MM.1S (cell line): ENCODE results near the gene KRTAP4-8.
"Not testable (repeated sequence)": the region's sequence is repeated elsewhere in the genome, so short reads cannot be mapped to it uniquely, and the experiment has no call there.

Experiments
- DNase-seq: peaks from one replicate; pipeline ENCODE4 v3.0.0-alpha.2; 2015
- H2AFZ ChIP-seq: fragments of 300-600 bp; sonication (generic); 2 replicates; pipeline ENCODE4 v1.6.0; 2016; ENCODE audit warnings: antibody characterized with exemption, low read length
- H3F3A ChIP-seq: fragments of 300-600 bp; sonication (generic); 2 replicates; pipeline ENCODE4 v1.6.1; 2016; ENCODE audit warnings: mild to moderate bottlenecking, antibody characterized with exemption, low read length, moderate library complexity, mixed read lengths; ENCODE audit not compliant: insufficient read depth
- H3K27ac ChIP-seq: fragments of 300-600 bp; sonication (generic); 2 replicates; pipeline ENCODE4 v1.5.1; 2016; ENCODE audit warnings: mild to moderate bottlenecking, low read length
- H3K27me3 ChIP-seq: fragments of 300-600 bp; sonication (generic); replicated peaks from 2 replicates; pipeline ENCODE4 v1.6.0; 2016; ENCODE audit warnings: low read length; ENCODE audit not compliant: insufficient read depth
- H3K36me3 ChIP-seq: fragments of 300-600 bp; sonication (generic); replicated peaks from 2 replicates; pipeline ENCODE4 v1.6.1; 2016; ENCODE audit warnings: mild to moderate bottlenecking, low read length, mixed read lengths; ENCODE audit not compliant: insufficient read depth
- H3K4me1 ChIP-seq: fragments of 300-600 bp; sonication (generic); 2 replicates; pipeline ENCODE4 v1.6.1; 2016; ENCODE audit warnings: low read length, mixed read lengths
- H3K4me2 ChIP-seq: fragments of 300-600 bp; sonication (generic); 2 replicates; pipeline ENCODE4 v1.6.0; 2016; ENCODE audit warnings: low read depth, low read length
- H3K4me3 ChIP-seq: fragments of 300-600 bp; sonication (generic); 2 replicates; pipeline ENCODE4 v1.5.1; 2016; ENCODE audit warnings: low read length, mixed read lengths
- H3K79me2 ChIP-seq: fragments of 300-600 bp; sonication (generic); 2 replicates; pipeline ENCODE4 v1.6.1; 2016; ENCODE audit warnings: mixed run types, low read length, mixed read lengths
- H3K9ac ChIP-seq: fragments of 300-600 bp; sonication (generic); 2 replicates; pipeline ENCODE4 v1.6.1; 2016; ENCODE audit warnings: low read length, mixed read lengths
- H3K9me2 ChIP-seq: fragments of 300-600 bp; sonication (generic); replicated peaks from 2 replicates; pipeline ENCODE4 v1.6.1; 2016; ENCODE audit warnings: mild to moderate bottlenecking, low read length, mixed read lengths; ENCODE audit not compliant: insufficient read depth
- H3K9me3 ChIP-seq: fragments of 300-600 bp; sonication (generic); replicated peaks from 2 replicates; pipeline ENCODE4 v1.6.1; 2016; ENCODE audit warnings: mild to moderate bottlenecking, low read length, mixed read lengths; ENCODE audit not compliant: insufficient read depth
- H4K20me1 ChIP-seq: fragments of 300-600 bp; sonication (generic); 2 replicates; pipeline ENCODE4 v1.6.1; 2016; ENCODE audit warnings: mild to moderate bottlenecking, low read length, moderate library complexity, mixed read lengths; ENCODE audit not compliant: insufficient read depth
- CTCF ChIP-seq: fragments of 300-600 bp; sonication (generic); IDR thresholded peaks from 2 replicates; pipeline ENCODE4 v1.5.1; 2016; ENCODE audit warnings: antibody characterized with exemption, low read length, mixed read lengths
- EZH2 ChIP-seq: fragments of 300-600 bp; sonication (generic); optimal IDR thresholded peaks from 2 replicates; pipeline ENCODE3; 2017; ENCODE audit warnings: low read depth, mild to moderate bottlenecking, antibody characterized with exemption, low read length, mixed read lengths
- EZH2phosphoT487 ChIP-seq: fragments of 300-600 bp; sonication (generic); IDR thresholded peaks from 2 replicates; pipeline ENCODE4 v1.6.1; 2018; ENCODE audit warnings: antibody characterized with exemption, low read length

KRTAP4-8 gene

GRCh38 chr17:41107941-41108450 lies 10.1 kb upstream of the KRTAP4-8 start:
- no peak overlapping the region for H3K9ac ChIP-seq
- no peaks in the 10 kb centered on the region for H3K79me2 ChIP-seq
- no peaks in the 10 kb centered on the region for H3K4me1 ChIP-seq
- no peak for DNase-seq
- H4K20me1 ChIP-seq: no peaks in the 10 kb centered on the region
- no peak overlapping the region for H3K27ac ChIP-seq
- H3K36me3 ChIP-seq: no peaks in the 10 kb centered on the region
- H3K9me3 ChIP-seq: no peaks in the 10 kb centered on the region
- H3K27me3 ChIP-seq: no peaks in the 10 kb centered on the region
- H2AFZ ChIP-seq: no peak overlapping the region
- TF ChIP-seq EZH2phosphoT487 (no peak), CTCF (no peak), EZH2 (no peak)
- H3F3A ChIP-seq: no peaks in the 10 kb centered on the region
- no peak overlapping the region for H3K4me3 ChIP-seq
- no peaks in the 10 kb centered on the region for H3K9me2 ChIP-seq
- no peak overlapping the region for H3K4me2 ChIP-seq

GRCh38 chr17:41105347-41105746 lies 7.4 kb upstream of the KRTAP4-8 start, which contains the start of gene KRTAP4-9:
Gene KRTAP4-9, plus strand, starts transcription at chr17:41105389. Its CDS starts 0 bp downstream, at chr17:41105389.
- not testable (repeated sequence) for H3K36me3 ChIP-seq, H2AFZ ChIP-seq, H3K9ac ChIP-seq, H3K4me3 ChIP-seq, H3K4me1 ChIP-seq, H4K20me1 ChIP-seq, H3F3A ChIP-seq, DNase-seq, H3K27me3 ChIP-seq, H3K9me3 ChIP-seq, H3K9me2 ChIP-seq, H3K27ac ChIP-seq, H3K4me2 ChIP-seq, H3K79me2 ChIP-seq

GRCh38 chr17:41104386-41105038 lies 6.6 kb upstream of the KRTAP4-8 start:
- not testable (repeated sequence) for H2AFZ ChIP-seq, H3K4me2 ChIP-seq, H3K4me1 ChIP-seq, H3K27me3 ChIP-seq, H3K79me2 ChIP-seq, H3K9ac ChIP-seq, H3F3A ChIP-seq, H3K36me3 ChIP-seq, H4K20me1 ChIP-seq, H3K27ac ChIP-seq, H3K9me2 ChIP-seq, H3K4me3 ChIP-seq, DNase-seq, H3K9me3 ChIP-seq

GRCh38 chr17:41103896-41104295 lies 6.0 kb upstream of the KRTAP4-8 start:
- H3K79me2 ChIP-seq: no peaks in the 10 kb centered on the region
- no peaks in the 10 kb centered on the region for H3K9me2 ChIP-seq

More at GRCh38 chr17:41103896-41104295, 6.0 kb upstream of the KRTAP4-8 start:
- no peaks in the 10 kb centered on the region for H3F3A ChIP-seq
- H3K4me2 ChIP-seq: no peak overlapping the region
- no peak overlapping the region for H3K9ac ChIP-seq
- H3K27ac ChIP-seq: no peak overlapping the region
- no peak for TF ChIP-seq EZH2phosphoT487
- no peak for TF ChIP-seq CTCF
- no peak for TF ChIP-seq EZH2
- no peaks in the 10 kb centered on the region for H3K36me3 ChIP-seq
- no peaks in the 10 kb centered on the region for H4K20me1 ChIP-seq
- H3K9me3 ChIP-seq: no peaks in the 10 kb centered on the region
- H3K4me1 ChIP-seq: no peaks in the 10 kb centered on the region
- H3K27me3 ChIP-seq: no peaks in the 10 kb centered on the region
- DNase-seq: no peak
- H2AFZ ChIP-seq: no peak overlapping the region
- no peak overlapping the region for H3K4me3 ChIP-seq
